Right lobe of liver (tissue), 6 donors: ENCODE measurements around the gene TCOF1. TPM values are rescaled to one million over a fixed set of nuclear protein-coding genes. Genes with fewer than 3 reads are reported as not detected.

ENCODE experiments used
- ATAC-seq, 4 donors: fragments of 200-7000 bp; cut with Tn5 transposase; one replicate each; pipeline ENCODE4 v1.9.1; 2020; ENCODE audit warnings: mild to moderate bottlenecking in 4 of 4, moderate library complexity in 4 of 4
- DNase-seq, 3 donors: peaks; one replicate each; pipeline ENCODE4 v3.0.0-alpha.2; 2020
- H3K27ac ChIP-seq, 3 donors: fragments of 200-600 bp; one replicate each; pipeline ENCODE4 v1.8.0; 2022
- H3K27me3 ChIP-seq, 2 donors: fragments of 200-600 bp; one replicate each; pipeline ENCODE4 v1.8.0; 2022
- H3K36me3 ChIP-seq, 4 donors: fragments of 200-600 bp; sonication (generic) in 1 of 4; one replicate each; pipeline versions ENCODE4 v1.5.1 to v1.8.0; 2017 to 2022; ENCODE audit warnings: control low read depth in 1 of 4
- H3K4me1 ChIP-seq, 4 donors: fragments of 200-600 bp; sonication (generic) in 1 of 4; one replicate each; pipeline versions ENCODE4 v1.5.1 to v1.8.0; 2017 to 2022; ENCODE audit warnings: control low read depth in 1 of 4
- H3K4me3 ChIP-seq, 3 donors: fragments of 200-600 bp; one replicate each; pipeline ENCODE4 v1.8.0; 2022
- H3K9me3 ChIP-seq, 4 donors: fragments of 200-600 bp; sonication (generic) in 1 of 4; one replicate each; pipeline versions ENCODE4 v1.5.1 to v1.8.0; 2017 to 2022; ENCODE audit warnings: control low read depth in 1 of 4
- CTCF ChIP-seq, 4 donors: fragments of 200-600 bp in 3 of 4; fragments of 450-650 bp in 1 of 4; IDR thresholded peaks; one replicate each; pipeline versions ENCODE4 v1.5.1 to v1.8.0; 2016 to 2022; ENCODE audit warnings: antibody characterized with exemption in 4 of 4, mild to moderate bottlenecking in 2 of 4
- POLR2A ChIP-seq: fragments of 450-650 bp; IDR thresholded peaks from one replicate; pipeline ENCODE4 v1.6.1; 2017; ENCODE audit warnings: antibody characterized with exemption, mild to moderate bottlenecking
- WGBS: methylation state at CpG from one replicate; pipeline ENCODE4 v1.1.6; 2018; ENCODE audit warnings: low coverage, low lambda C conversion rate; ENCODE audit not compliant: insufficient coverage; ENCODE audit errors: missing lambda C conversion rate; 5-methylcytosine and 5-hydroxymethylcytosine counted together
- intact Hi-C, 2 donors: fragments of 100-400 bp; cut with DNase I; formaldehyde crosslinking; loops; one replicate each; pipeline versions ENCODE4 v1.11.2 to v1.14.1; 2022
- total RNA-seq, 6 experiments: library from RNA; depleted of rRNA in 2 of 6; stranded (reverse); fragments of >200 nt in 2 of 6; fragmentation: NEBNext Ultra II Directional in 3 of 6; extraction: Animal tissue kit (Norgen Biotek cat#: 25700) in 3 of 6; gene quantifications; one replicate each; pipeline versions ENCODE4 v1.1.0 to v1.2.4, GENCODE V29; 2016 to 2023
- donor health status: DM: no; HTN: yes; CAD: no.
- donor health status: DM: no; HTN: no; CAD: no.
- donor health status: DM: no; HTN: no; CAD: no.
- donor health status: DM: no; HTN: yes; CAD: no.
- donor health status: DM: no; HTN: yes; CAD: no.

TCOF1 gene
- total RNA-seq, 6 experiments from 2014 or later, result 6.7 to 12.0 (median 8.9) TPM

DNA sequence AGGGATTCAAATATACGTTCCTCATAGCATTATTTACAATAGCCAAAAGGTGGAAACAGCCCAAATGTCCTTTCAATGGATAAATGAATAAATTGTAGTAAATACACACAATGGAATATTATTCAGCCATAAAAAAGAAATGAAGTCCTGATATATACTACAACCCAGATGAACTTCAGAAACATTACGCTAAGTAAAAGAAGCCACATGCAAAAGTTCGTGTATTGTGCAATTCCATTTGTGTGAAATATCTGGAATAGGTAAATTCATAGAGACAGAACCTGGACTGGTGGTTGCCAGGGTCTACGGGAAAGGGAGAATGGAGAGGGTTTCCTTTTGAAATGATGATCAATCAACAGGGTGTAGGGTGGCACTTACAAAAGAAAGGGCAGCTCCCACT is 42.3 kb upstream of the TCOF1 start:
- Histone ChIP-seq H3K36me3 (no peaks in the 10 kb centered on the region), H3K9me3 (no peaks in the 10 kb centered on the region), H3K4me1 (no peaks in the 10 kb centered on the region), H3K27ac (no peak overlapping the region), H3K4me3 (no peak overlapping the region), H3K27me3 (no peaks in the 10 kb centered on the region)
- no peak for TF ChIP-seq CTCF (IDR thresholded peaks at IDR 0.05)
- no peak for TF ChIP-seq POLR2A
- intact Hi-C loops, result no loop called here
- 78% methylated on average over 4 of the region's 4 CpGs for WGBS
- DNase-seq (no peak), ATAC-seq (no peak)

DNA sequence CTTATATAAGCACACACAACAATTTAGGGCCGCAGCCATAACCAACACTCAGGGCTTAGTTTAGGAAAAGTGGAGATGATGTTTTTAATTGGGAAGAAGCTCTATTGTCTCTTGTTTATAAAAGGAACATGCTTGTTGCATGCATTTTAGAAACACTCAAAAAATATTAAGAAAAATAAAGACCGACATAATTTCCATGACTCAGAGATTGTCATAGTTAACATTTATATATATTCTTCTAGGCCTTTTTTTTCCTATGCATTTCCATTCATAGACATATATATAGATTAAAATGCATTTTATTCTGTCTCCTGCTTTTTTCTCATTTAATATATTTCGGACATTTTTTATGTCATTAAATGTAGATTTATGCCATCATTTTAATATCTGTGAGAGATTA is 41.2 kb upstream of the TCOF1 start:
- intact Hi-C loops, result no loop called here
- Histone ChIP-seq H3K4me1 (no peaks in the 10 kb centered on the region), H3K27me3 (no peaks in the 10 kb centered on the region)

DNA sequence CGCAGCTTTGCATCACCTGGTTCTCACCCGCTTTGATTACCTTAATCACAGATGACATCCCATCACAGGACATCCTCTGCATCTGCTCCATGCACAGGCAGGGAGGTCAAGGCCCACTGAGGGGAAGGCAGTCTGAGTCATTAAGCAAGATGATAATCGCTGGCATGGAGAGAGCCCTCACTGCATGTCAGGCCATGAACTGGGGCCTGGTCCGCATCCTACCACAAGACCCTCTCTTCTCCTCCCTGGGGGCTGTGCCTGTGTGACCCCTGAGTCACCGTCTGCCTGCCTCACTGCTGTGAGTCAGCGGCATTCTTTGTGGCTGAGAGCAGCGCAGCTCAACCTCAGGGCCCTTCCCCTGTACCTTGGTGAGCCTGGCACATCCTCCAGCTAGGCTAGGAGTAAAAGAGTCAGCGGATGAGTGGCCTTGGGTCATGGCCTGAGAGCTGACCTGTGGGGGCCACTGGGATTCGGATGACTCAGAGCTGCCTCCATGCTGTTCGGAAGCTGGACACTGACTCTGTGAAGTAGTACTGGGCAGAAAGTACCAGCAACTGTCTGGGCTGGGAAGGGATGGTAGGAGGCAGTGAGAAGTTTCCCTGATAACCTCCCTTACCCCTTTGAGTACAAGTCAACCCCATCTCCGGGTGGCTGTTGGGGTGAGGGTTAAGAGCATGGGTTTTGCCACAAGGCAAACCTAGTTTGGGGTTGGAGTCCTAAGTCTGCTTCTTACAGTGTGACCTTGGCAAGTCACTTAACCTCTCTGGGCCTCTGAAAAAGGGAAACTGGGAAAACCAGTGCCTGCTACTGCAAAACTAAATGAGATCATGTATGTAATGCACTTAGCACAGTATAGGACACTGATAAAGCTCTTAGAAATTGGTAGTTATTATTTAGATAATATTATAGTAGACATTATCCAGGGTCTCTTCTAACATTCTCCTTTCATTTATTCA is 40.2 kb upstream of the TCOF1 start:
- TF ChIP-seq CTCF (IDR thresholded peaks at IDR 0.05) (no peak), POLR2A (no peak)
- intact Hi-C loops, result no loop called here
- 81% methylated on average over 6 of the region's 11 CpGs for WGBS
- Histone ChIP-seq H3K27me3 (no peaks in the 10 kb centered on the region), H3K4me3 (no peak overlapping the region), H3K36me3 (no peaks in the 10 kb centered on the region), H3K9me3 (no peaks in the 10 kb centered on the region), H3K4me1 (no peaks in the 10 kb centered on the region), H3K27ac (no peak overlapping the region)
- ATAC-seq, result peak in 2 of 4 donors; percentile 26 to 34
- no peak for DNase-seq

More for the DNA sequence above, 41.2 kb upstream of the TCOF1 start:
- Histone ChIP-seq H3K9me3 (no peaks in the 10 kb centered on the region), H3K4me3 (no peak overlapping the region), H3K27ac (no peak overlapping the region), H3K36me3 (no peaks in the 10 kb centered on the region)
- no peak for ATAC-seq
- 96% methylated on average over 3 of the region's 3 CpGs for WGBS
- TF ChIP-seq POLR2A, result no peak
- TF ChIP-seq CTCF (IDR thresholded peaks at IDR 0.05), result no peak
- no peak for DNase-seq

GRCh38 chr5:150318613-150319483 is 38.6 kb upstream of the TCOF1 start:
- Histone ChIP-seq H3K36me3 (no peaks in the 10 kb centered on the region), H3K4me1 (no peaks in the 10 kb centered on the region), H3K9me3 (no peaks in the 10 kb centered on the region), H3K27ac (no peak overlapping the region), H3K4me3 (no peak overlapping the region), H3K27me3 (no peaks in the 10 kb centered on the region)
- whole genome bisulfite sequencing, result 59% methylated on average over 3 of the region's 9 CpGs
- intact Hi-C loops, result no loop called here
- ATAC-seq (no peak), DNase-seq (no peak)
- TF ChIP-seq POLR2A, result no peak
- TF ChIP-seq CTCF (IDR thresholded peaks at IDR 0.05), result no peak
